GM12878 (cell line): Measurements from ENCODE around the gene RMP24.

ENCODE experiments used
- BACH1 ChIP-seq: fragments of 450-650 bp; IDR thresholded peaks from 2 replicates; pipeline ENCODE4 v1.6.1; 2017; ENCODE audit warnings: mild to moderate bottlenecking, borderline replicate concordance
- CEBPZ ChIP-seq: fragments of 150-350 bp; IDR thresholded peaks from 2 replicates; pipeline ENCODE4 v1.6.1; 2016; ENCODE audit warnings: low read depth, low read length
- CHD2 ChIP-seq: IDR thresholded peaks from 2 replicates; pipeline ENCODE4 v1.6.1; 2011; ENCODE audit warnings: low read depth, low read length, improper control_type of control experiment, borderline replicate concordance
- E4F1 ChIP-seq: fragments of 450-650 bp; IDR thresholded peaks from 2 replicates; pipeline ENCODE4 v1.6.1; 2018; ENCODE audit warnings: borderline replicate concordance, mild to moderate bottlenecking; ENCODE audit not compliant: partially characterized antibody
- HSF1 ChIP-seq: fragments of 150-350 bp; IDR thresholded peaks from 2 replicates; pipeline ENCODE4 v1.6.1; 2014; ENCODE audit warnings: mild to moderate bottlenecking, low read depth, low read length
- JUNB ChIP-seq: IDR thresholded peaks from 2 replicates; pipeline ENCODE4 v1.6.1; 2016; ENCODE audit warnings: antibody characterized with exemption, mild to moderate bottlenecking
- KAT2A ChIP-seq: conservative IDR thresholded peaks from 2 replicates; pipeline ENCODE4 v1.6.1; 2011; ENCODE audit warnings: low read depth, low read length; ENCODE audit not compliant: control insufficient read depth
- KDM1A ChIP-seq: fragments of 200-600 bp; sonication (generic); IDR thresholded peaks from 2 replicates; pipeline ENCODE4 v1.6.1; 2016; ENCODE audit warnings: borderline replicate concordance
- MAX ChIP-seq: IDR thresholded peaks from 2 replicates; pipeline ENCODE4 v1.6.1; 2012; ENCODE audit warnings: low read depth, low read length, improper control_type of control experiment
- MEF2B ChIP-seq: fragments of 450-650 bp; IDR thresholded peaks from 2 replicates; pipeline ENCODE4 v1.6.1; 2018; ENCODE audit warnings: mild to moderate bottlenecking, moderate library complexity; ENCODE audit not compliant: partially characterized antibody, poor library complexity, severe bottlenecking
- NFIC ChIP-seq: IDR thresholded peaks from 2 replicates; pipeline ENCODE4 v1.6.1; 2012; ENCODE audit warnings: low read depth, mild to moderate bottlenecking, inconsistent platforms, low read length, moderate library complexity
- TBL1XR1 ChIP-seq: IDR thresholded peaks from 2 replicates; pipeline ENCODE4 v1.6.1; 2012; ENCODE audit warnings: low read depth, low read length, improper control_type of control experiment
- TCF3 ChIP-seq: IDR thresholded peaks from 2 replicates; pipeline ENCODE4 v1.6.1; 2012; ENCODE audit warnings: low read depth, mild to moderate bottlenecking, low read length, borderline replicate concordance; ENCODE audit not compliant: insufficient read depth
- USF2 ChIP-seq: IDR thresholded peaks from 2 replicates; pipeline ENCODE4 v1.6.1; 2011; ENCODE audit warnings: low read depth, low read length, improper control_type of control experiment, borderline replicate concordance
- ZNF622 ChIP-seq: fragments of 450-650 bp; IDR thresholded peaks from 2 replicates; pipeline ENCODE4 v1.6.1; 2017; ENCODE audit warnings: mild to moderate bottlenecking, inconsistent platforms
- ZSCAN29 ChIP-seq: fragments of 450-650 bp; IDR thresholded peaks from 2 replicates; pipeline ENCODE4 v1.6.1; 2017; ENCODE audit warnings: mild to moderate bottlenecking, moderate library complexity
- TF ChIP-seq, protein P1 (sequence below): fragments of 450-650 bp; IDR thresholded peaks from 2 replicates; pipeline ENCODE4 v1.6.1; 2017; ENCODE audit warnings: mild to moderate bottlenecking, low read depth, inconsistent platforms; ENCODE audit not compliant: poor library complexity, severe bottlenecking

The RMP24 gene

DNA sequence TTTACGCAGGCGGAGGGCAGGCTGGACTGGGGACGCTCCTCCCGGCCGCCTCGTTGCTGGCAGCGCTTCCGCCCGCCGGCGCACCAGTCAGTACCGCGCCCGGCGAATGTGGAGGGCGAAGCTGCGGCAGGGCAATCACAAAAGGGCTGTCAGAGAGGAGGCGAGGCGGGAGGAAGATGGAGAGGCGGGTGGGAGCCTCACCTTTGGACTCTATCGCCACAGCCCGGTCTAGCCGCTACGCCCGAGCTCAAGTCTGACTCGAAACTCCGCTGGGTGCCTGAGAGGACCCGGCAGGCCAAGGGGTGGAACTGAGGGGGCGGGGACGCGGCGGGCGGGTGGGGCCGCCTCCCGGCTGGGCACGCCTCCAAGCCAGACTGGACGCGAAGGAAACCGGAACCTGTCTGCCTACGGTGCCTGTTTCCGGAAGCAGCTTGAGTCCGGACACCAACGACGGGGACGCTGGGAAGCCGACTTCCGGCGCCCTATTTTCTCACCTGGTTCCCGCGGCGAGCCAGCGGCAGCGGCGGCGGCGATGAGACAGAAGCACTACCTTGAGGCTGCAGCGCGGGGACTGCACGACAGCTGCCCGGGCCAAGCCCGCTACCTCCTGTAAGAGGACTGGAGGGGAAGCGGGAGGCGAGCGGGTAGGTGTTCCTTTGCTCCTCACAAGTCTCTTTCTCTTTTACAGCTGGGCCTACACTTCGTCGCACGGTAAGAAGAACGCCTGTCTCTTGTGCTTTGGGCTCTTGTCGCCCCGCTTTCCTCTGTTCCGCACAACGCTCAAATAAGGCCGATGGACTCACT is at the start of gene RMP24 (continued):
- TF ChIP-seq KDM1A, result no peak
- TF ChIP-seq TCF3, result peak; percentile 38; the same call in 1 of the 2 replicates
- peak; percentile 53; the same call in 1 of the 2 replicates for TF ChIP-seq CHD2
- no peak for TF ChIP-seq E4F1
- no peak for TF ChIP-seq MEF2B
- no peak for TF ChIP-seq HSF1
- TF ChIP-seq, protein P1, sequence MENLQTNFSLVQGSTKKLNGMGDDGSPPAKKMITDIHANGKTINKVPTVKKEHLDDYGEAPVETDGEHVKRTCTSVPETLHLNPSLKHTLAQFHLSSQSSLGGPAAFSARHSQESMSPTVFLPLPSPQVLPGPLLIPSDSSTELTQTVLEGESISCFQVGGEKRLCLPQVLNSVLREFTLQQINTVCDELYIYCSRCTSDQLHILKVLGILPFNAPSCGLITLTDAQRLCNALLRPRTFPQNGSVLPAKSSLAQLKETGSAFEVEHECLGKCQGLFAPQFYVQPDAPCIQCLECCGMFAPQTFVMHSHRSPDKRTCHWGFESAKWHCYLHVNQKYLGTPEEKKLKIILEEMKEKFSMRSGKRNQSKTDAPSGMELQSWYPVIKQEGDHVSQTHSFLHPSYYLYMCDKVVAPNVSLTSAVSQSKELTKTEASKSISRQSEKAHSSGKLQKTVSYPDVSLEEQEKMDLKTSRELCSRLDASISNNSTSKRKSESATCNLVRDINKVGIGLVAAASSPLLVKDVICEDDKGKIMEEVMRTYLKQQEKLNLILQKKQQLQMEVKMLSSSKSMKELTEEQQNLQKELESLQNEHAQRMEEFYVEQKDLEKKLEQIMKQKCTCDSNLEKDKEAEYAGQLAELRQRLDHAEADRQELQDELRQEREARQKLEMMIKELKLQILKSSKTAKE, result peak; percentile 12
- TF ChIP-seq ZSCAN29, result peak; percentile 69; the same call in 1 of the 2 replicates
- TF ChIP-seq BACH1, result peak; percentile 20; the same call in 1 of the 2 replicates
- no peak for TF ChIP-seq USF2
- TF ChIP-seq ZNF622, result no peak
- TF ChIP-seq KAT2A, result no peak
- peak; percentile 36; the same call in 1 of the 2 replicates for TF ChIP-seq MAX
- TF ChIP-seq CEBPZ, result no peak
- no peak for TF ChIP-seq NFIC
- no peak for TF ChIP-seq JUNB
- TF ChIP-seq TBL1XR1, result no peak
